HG03095 (cell line): Measurements from ENCODE around the gene TMUB1.

ENCODE experiments used
- ATAC-seq: cut with Tn5 transposase; IDR thresholded peaks from one replicate; pipeline ENCODE4 v1.9.1; 2021; ENCODE audit warnings: moderate library complexity; ENCODE audit not compliant: unreplicated experiment

The TMUB1 gene

GRCh38 chr7:151121380-151122170 lies 38.3 kb upstream of the TMUB1 start:
- ATAC-seq, result no peak

DNA sequence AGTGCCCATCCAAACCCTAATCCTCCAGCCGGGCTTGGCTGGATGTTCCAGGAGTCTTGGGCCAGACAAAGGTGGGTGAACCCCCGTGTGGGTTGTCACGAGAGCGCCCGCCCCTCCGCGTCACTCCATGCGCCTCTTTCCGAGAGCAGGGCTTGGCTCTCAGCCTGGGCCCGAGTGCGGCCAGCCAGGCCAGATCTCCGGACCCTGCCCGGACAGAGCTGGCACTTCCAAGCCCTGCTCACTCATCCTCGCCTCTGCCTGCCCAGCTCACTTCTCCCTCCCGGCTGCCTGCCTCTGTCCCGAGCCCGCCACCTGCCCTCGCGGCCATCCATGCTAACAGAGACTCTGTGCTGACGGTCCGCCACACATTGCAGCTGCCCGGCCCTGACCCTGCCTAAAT lies 37.6 kb upstream of the TMUB1 start:
- no peak for ATAC-seq

DNA sequence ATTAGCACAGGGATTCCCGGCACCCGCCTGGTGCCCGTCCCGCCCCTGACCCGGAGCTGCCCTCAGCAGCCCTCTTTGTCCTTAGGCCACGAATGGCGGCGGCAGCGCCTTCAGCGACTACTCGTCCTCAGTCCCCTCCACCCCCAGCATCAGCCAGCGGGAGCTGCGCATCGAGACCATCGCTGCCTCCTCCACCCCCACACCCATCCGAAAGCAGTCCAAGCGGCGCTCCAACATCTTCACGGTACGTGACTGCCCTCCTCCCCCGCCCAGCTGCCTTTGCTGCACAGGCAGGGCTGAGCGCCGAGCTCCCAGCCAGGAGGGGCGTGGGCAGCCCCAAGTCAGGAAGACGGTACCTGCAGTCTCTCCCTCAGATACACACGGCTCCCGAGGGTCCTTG lies 36.6 kb upstream of the TMUB1 start:
- no peak for ATAC-seq

GRCh38 chr7:151119055-151119415 lies 35.7 kb upstream of the TMUB1 start:
- no peak for ATAC-seq

GRCh38 chr7:151118108-151119054 lies 35.1 kb upstream of the TMUB1 start:
- no peak for ATAC-seq

GRCh38 chr7:151117565-151117964 lies 34.3 kb upstream of the TMUB1 start:
- no peak for ATAC-seq

DNA sequence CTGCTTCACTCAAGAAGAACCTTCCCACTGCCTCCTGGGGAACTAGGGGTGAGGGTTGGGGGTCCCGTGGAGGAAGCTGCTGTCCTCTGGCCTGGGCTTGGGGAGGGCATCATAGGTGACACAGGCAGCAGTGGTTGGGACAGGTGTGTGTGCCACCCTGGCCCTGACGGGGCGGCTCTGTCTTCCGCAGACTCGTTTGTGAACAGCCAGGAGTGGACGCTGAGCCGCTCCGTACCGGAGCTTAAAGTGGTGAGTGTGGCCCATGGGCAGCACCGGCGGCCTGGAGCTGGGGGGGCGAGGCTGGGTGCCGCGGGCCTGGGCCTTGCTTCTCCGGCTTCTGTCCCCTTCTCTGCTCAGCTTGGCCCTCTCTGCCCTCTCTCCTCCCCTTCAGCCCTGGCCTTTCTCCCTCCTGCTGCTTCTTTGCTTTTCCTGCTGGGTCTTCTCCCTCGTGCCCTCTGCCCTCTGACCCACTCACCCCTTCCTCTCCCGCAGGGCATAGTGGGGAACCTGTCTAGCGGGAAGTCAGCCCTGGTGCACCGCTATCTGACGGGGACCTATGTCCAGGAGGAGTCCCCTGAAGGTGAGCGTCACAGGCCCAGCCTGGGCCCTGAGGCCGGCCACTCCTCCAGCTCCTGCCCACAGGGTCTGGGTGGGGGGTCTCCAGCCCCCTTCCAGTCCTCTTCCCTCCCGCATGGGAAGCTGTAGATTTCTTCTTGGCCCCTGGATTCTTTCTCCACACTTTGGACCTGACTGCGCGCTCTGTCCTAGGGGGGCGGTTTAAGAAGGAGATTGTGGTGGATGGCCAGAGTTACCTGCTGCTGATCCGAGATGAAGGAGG lies 33.5 kb upstream of the TMUB1 start:
- no peak for ATAC-seq

DNA sequence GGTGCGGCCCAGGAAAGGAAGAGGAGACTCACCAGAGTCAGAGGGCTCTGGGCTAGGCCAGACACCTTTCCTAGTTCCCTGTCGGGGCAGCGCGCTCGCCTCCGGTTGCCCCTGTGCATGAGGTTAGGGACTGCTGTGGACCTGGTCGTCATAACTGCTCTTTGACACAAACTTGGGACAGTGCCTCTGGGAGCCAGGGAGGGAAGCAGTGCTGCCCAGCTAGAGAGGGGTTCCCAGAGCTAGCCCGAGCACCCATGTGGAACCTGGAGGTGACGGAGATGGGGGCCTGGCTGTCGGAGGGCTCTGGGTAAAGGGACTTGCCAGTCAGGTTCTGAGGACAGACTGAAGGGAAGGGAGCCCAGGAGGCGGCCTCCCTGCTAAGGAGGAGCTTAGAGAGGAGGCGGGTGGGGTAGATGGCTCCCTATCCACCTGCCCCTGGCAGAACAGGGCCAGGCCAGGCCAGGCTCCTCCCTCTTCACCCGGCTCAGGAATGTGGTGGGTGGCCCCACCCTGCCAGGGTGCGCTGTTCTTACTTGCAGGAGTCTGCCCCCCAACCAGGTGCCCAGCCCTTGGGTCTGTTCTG lies 32.6 kb upstream of the TMUB1 start:
- ATAC-seq, result no peak

DNA sequence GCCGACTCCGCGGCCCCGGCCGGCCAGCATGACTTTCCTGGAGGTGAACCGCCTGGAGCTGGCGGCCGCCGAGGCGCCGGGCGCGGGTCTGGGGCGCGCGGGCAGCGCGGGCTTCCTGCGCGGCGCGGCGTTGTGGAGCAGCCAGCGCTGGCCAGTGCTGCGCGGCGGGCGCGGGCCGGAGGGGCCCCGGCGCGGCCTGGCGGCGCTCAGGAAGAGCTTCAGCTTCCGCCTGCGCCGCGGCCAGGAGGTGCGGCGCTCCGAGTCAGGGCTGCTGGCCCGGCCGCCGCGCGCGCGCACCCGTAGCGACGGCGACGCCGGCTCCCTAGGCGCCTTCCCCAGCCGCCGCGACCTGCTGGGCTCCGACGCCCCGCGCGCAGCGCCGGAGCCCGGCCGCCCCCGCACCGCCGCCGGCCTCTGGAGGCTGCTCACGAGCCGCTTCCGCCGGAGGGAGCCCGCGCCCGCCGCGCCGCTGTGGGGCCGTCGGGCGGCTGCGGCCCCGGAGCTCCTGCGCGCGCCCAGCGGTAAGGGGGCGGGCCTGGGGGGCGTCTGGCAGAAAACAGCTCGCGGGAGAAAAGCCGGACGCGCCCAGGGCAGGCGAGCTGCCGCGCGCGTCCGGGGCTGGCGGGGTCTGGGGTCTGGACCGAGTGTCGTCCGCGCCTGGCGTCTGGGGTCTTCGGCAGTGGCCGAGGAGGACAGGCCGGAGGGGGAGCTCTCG lies 32.0 kb upstream of the TMUB1 start:
- no peak for ATAC-seq

DNA sequence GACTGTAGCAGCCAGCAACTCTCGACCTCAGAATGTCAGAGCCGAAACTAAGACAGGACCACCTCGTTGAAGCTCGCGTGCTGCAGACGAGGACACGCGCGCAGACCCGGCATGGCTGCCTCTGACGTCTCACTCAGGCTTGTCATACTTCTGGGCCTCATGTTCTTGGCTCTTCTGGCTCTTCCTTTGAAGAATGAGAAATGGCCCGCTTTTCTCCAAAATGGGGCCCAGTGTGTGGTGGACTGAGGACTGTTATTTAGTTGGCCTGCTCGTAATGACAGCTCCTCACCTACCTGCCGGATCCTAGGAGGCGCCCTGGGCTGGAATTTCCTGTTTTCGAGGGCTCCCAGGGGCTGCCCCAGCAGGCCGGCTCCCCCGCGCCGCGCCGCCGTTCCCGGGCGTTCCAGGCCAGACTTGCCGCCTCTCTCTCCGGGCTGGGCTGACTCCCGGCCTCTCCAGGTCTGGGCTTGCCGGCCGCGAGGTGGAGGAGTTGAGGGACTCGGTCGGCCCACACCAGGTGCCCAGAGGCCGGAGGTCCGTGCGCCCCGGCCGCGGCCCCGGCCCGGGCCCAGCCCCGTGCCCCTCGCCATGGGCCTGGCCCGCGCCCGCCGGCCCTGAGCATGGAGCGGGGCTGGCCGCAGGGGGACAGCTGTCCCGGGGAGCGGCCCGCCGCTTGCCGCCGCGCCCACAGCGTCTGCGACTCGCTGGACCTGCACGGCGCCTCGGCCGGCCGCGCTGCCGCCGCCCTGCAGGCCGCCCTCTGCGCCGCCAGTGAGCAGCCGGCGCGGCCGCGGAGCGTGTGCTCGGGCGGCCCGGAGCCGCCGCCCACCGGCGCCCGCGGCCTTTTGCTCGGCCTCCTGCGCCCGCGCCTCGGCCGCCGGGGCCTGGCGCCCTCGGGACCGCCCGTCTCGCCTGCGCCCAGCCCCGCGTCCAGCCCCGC lies 31.1 kb upstream of the TMUB1 start:
- ATAC-seq, result no peak

DNA sequence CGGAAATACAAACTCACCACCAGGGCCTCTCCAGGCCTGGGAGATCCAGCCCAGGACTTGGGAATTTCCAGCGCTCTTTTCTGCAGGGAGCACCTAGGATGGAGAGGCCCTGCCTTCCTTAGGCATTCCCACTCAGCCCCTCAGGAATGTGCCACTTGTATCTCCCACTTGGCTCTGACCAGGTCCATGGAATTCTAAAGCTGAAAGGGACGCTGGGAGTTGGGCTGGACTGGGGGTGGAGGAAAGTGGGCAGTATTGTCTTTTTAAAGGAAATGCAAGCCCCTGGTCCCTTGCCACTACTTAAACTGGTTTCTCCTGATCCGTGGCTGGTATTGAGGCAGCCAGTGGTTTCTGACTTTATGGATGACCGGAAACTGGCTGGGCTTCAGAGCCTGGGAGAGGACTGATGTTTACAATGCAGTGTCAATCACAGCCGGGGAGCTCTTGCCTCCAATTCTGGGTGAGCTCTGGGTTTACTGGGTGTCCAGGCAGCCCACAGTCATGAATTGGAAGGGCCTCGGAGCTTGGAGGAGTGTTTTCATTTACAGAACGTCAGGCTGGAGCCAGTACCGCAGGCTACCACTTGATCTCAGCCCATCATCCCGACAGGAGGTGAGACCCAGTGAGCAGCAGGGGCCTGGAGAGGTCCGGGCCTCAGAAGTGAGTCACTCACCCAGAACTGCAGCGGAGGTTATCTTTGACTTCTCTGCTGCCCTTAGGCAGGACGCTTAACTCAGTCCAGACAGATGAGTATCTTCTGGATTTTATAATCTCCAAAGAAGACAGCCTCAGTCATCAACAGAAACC lies 30.3 kb upstream of the TMUB1 start:
- ATAC-seq, result no peak

- peak; percentile 83 for ATAC-seq
Measured at GRCh38 chr7:151110941-151111645, 27.8 kb upstream of the TMUB1 start.

GRCh38 chr7:151110236-151110940 lies 27.1 kb upstream of the TMUB1 start:
- no peak for ATAC-seq

GRCh38 chr7:151109094-151110048 lies 26.1 kb upstream of the TMUB1 start:
- no peak for ATAC-seq

DNA sequence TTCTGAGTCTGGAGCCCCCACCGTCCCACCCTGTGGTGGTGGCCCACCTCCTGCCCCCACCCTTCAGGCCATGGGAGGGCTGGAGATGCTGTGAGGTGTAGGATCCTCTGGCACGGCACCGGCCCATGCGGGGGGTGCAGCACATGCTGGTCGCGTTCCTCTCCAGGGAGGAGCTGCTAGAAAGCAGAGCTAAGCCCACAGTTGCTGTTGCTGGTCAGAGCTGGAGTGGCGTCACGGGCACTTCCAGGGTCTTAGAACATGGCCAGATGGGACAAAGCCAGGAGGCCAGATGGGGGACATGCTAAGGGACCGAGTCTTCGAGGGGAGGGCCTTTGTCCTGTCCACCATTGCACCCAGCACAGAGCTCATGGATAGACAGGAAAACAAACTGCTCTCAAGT lies 24.6 kb upstream of the TMUB1 start:
- no peak for ATAC-seq
